Left renal pelvis (tissue), 4 donors: ENCODE results near the gene PDE6B. TPM values are rescaled to one million over a fixed set of nuclear protein-coding genes. Genes with fewer than 3 reads are reported as not detected.

Source experiments
- DNase-seq, 4 donors: peaks; one replicate each; pipeline ENCODE4 v3.0.0-alpha.2; 2013; ENCODE audit warnings: low read depth in 4 of 4, low spot score in 3 of 4
- polyA plus RNA-seq, 4 donors: library from polyadenylated mRNA; unstranded; fragments of 120-200 nt; gene quantifications; one replicate each; pipeline ENCODE4 v1.2.1, GENCODE V29; 2013; ENCODE audit not compliant: insufficient read length in 4 of 4

The PDE6B gene
- polyA plus RNA-seq, 4 donors, result 10.7 to 48.6 (median 34.6) TPM

GRCh38 chr4:717601-718320 is 92.4 kb downstream of the PDE6B start:
- DNase-seq, result no peak

GRCh38 chr4:718460-718859 is 93.1 kb downstream of the PDE6B start:
- no peak for DNase-seq

Other genes with a start within 250 kb of the PDE6B start
- 10 to 100 TPM; 39.3 to 44.1 (median 42.6) TPM for gene ZNF721, start 126.4 kb upstream of the PDE6B start, polyA plus RNA-seq
- gene PIGG, start 126.4 kb upstream of the PDE6B start, polyA plus RNA-seq, result 10 to 100 TPM; 44.4 to 85.2 (median 58.9) TPM
- gene TMEM271, start 49.3 kb upstream of the PDE6B start, polyA plus RNA-seq, result under 1 TPM in 2 of 4 donors, not detected in 2; 0.06 to 0.09 TPM
- 100 to 1,000 TPM; 171 to 315 (median 274) TPM for gene ATP5ME, start 48.7 kb downstream of the PDE6B start, polyA plus RNA-seq
- gene MYL5, start 49.0 kb downstream of the PDE6B start, polyA plus RNA-seq, result 10 to 100 TPM; 12.0 to 23.1 (median 16.7) TPM
- 1 to 10 TPM; 2.6 to 7.1 (median 3.6) TPM for gene SLC49A3, start 63.6 kb downstream of the PDE6B start, polyA plus RNA-seq
- 10 to 100 TPM; 67.3 to 93.3 (median 74.2) TPM for gene PCGF3, start 80.3 kb downstream of the PDE6B start, polyA plus RNA-seq
- 1 to 10 TPM in 3 of 4 donors, under 1 TPM in 1; 0.86 to 3.2 (median 1.7) TPM for gene CPLX1, start 200.6 kb downstream of the PDE6B start, polyA plus RNA-seq